Ovary (tissue), 3 donors: ENCODE data around the gene MAST4.

Experiments
- EP300 ChIP-seq: sonication (generic); formaldehyde crosslinking; IDR thresholded peaks from one replicate; pipeline ENCODE4 v1.6.1; 2017; ENCODE audit warnings: antibody characterized with exemption
- POLR2A ChIP-seq: fragments of 450-650 bp; IDR thresholded peaks from one replicate; pipeline ENCODE4 v1.6.1; 2017; ENCODE audit warnings: antibody characterized with exemption, mild to moderate bottlenecking, moderate library complexity
- TF ChIP-seq, protein P1 (sequence below), 3 donors: fragments of 450-650 bp in 2 of 3; fragments of 200-600 bp in 1 of 3; IDR thresholded peaks; one replicate each; pipeline versions ENCODE4 v1.5.1 to v1.8.0; 2016 to 2022; ENCODE audit warnings: antibody characterized with exemption in 3 of 3, mild to moderate bottlenecking in 1 of 3
- donor health status: DM: no; HTN: no; CAD: no.

DNA sequence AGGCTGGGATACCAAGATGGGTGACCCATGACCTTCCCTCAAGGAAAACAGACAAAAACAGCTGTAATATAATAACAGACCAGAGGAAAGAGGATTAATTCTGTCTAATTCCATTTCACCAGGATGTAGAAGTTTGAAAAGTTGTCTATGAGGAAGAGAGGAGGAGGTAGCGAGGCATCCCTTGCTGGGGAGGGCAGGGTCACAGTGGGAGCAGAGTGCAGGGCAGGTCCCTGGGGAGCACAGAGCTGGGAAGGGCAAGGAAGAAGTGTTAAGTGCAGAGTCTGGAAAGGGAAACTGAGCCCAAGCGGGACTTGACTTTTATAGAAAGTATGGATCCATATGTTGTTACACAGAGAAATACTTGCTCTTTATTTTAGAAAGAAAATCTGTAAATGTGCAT lies 389.8 kb downstream of the MAST4 start:
- TF ChIP-seq, protein P1, sequence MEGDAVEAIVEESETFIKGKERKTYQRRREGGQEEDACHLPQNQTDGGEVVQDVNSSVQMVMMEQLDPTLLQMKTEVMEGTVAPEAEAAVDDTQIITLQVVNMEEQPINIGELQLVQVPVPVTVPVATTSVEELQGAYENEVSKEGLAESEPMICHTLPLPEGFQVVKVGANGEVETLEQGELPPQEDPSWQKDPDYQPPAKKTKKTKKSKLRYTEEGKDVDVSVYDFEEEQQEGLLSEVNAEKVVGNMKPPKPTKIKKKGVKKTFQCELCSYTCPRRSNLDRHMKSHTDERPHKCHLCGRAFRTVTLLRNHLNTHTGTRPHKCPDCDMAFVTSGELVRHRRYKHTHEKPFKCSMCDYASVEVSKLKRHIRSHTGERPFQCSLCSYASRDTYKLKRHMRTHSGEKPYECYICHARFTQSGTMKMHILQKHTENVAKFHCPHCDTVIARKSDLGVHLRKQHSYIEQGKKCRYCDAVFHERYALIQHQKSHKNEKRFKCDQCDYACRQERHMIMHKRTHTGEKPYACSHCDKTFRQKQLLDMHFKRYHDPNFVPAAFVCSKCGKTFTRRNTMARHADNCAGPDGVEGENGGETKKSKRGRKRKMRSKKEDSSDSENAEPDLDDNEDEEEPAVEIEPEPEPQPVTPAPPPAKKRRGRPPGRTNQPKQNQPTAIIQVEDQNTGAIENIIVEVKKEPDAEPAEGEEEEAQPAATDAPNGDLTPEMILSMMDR (IDR thresholded peaks at IDR 0.05), result no peak
- TF ChIP-seq POLR2A (no peak), EP300 (no peak)
